ENCODE data around the gene SYT6.

- TF ChIP-seq CTCF (IDR thresholded peaks at IDR 0.05): no peak
- TF ChIP-seq POLR2A (IDR thresholded peaks at IDR 0.05): no peak
Observed at GRCh38 chr1:114063544-114063943, 90.1 kb downstream of the SYT6 start.
